Endothelial cell (in vitro differentiated cells): ENCODE data around the gene ARHGEF28. TPM values are rescaled to one million over a fixed set of nuclear protein-coding genes. Genes with fewer than 3 reads are reported as not detected.

ENCODE experiments used
- DNase-seq: peaks from one replicate; pipeline ENCODE4 v3.0.0; 2021; ENCODE audit warnings: low spot score
- H3K27ac Mint-ChIP-seq: one replicate; pipeline ENCODE4 v1.8.0; 2021; ENCODE audit warnings: mixed read lengths, inconsistent platforms; ENCODE audit not compliant: unreplicated experiment
- H3K27me3 Mint-ChIP-seq: one replicate; pipeline ENCODE4 v1.8.0; 2021; ENCODE audit warnings: mild to moderate bottlenecking, moderate library complexity, mixed read lengths, inconsistent platforms; ENCODE audit not compliant: unreplicated experiment
- H3K36me3 Mint-ChIP-seq: one replicate; pipeline ENCODE4 v1.8.0; 2021; ENCODE audit warnings: mild to moderate bottlenecking, low read depth, mixed read lengths, inconsistent platforms; ENCODE audit not compliant: unreplicated experiment
- H3K4me1 Mint-ChIP-seq: one replicate; pipeline ENCODE4 v1.8.0; 2021; ENCODE audit warnings: mild to moderate bottlenecking, mixed read lengths, inconsistent platforms; ENCODE audit not compliant: unreplicated experiment
- H3K4me3 Mint-ChIP-seq: one replicate; pipeline ENCODE4 v1.8.0; 2021; ENCODE audit warnings: mild to moderate bottlenecking, mixed read lengths, inconsistent platforms; ENCODE audit not compliant: unreplicated experiment
- H3K9me3 Mint-ChIP-seq: one replicate; pipeline ENCODE4 v1.8.0; 2021; ENCODE audit warnings: mixed read lengths, inconsistent platforms; ENCODE audit not compliant: unreplicated experiment
- CTCF ChIP-seq: fragments of 200-600 bp; sonication (generic); IDR thresholded peaks from one replicate; pipeline ENCODE4 v1.5.0; 2021; ENCODE audit warnings: antibody characterized with exemption; ENCODE audit not compliant: unreplicated experiment
- total RNA-seq: library from RNA; stranded (reverse); fragmentation: NEBNext Ultra II Directional; extraction: Animal tissue kit (Norgen Biotek cat#: 25700); gene quantifications from one replicate; pipeline ENCODE4 v1.2.1, GENCODE V29; 2021; ENCODE audit not compliant: unreplicated experiment

ARHGEF28 gene
- total RNA-seq, 1 donor from 2014 or later = 1.5 TPM

DNA sequence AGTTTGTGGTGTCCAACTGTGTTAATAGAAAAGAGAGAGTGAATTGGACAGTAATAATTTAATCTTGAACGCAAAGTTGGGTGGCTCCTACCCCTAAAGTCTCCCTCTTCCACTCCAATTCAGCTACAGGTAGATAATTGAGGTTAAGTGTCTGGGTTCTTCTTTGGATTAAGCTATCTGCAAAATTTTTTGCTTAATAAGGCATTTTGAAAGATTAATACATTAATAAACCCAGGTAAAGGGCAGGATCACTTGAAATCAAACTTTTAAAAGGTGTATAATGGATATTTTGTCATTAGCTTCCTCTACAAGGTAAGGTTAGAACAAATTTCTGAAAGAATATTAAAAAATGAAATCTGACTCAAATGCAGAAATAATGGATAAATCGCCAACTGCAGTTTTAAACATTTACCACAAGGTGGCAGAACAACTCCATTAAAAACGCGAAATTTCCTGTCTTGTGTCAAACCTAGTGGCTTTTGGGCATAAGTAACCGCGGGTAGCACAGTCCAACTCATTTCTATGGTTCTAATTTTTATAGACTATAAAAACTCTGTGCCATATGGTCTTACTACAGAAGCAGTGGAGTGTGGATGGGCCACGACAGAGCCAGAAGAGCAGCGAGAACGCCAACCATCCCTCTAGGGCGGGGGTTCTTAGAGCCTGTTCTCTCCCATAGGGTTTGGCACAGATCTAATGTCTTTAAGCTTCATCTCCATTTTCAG, 276.5 kb downstream of the ARHGEF28 start:
- H3K27me3 Mint-ChIP-seq = no peaks in the 10 kb centered on the region
- H3K27ac Mint-ChIP-seq = no peak overlapping the region
- no peak overlapping the region for H3K4me3 Mint-ChIP-seq
- no peaks in the 10 kb centered on the region for H3K4me1 Mint-ChIP-seq
- peak; percentile 99 for TF ChIP-seq CTCF
- H3K36me3 Mint-ChIP-seq = no peaks in the 10 kb centered on the region
- peak; percentile 29 for DNase-seq
- no peaks in the 10 kb centered on the region for H3K9me3 Mint-ChIP-seq

DNA sequence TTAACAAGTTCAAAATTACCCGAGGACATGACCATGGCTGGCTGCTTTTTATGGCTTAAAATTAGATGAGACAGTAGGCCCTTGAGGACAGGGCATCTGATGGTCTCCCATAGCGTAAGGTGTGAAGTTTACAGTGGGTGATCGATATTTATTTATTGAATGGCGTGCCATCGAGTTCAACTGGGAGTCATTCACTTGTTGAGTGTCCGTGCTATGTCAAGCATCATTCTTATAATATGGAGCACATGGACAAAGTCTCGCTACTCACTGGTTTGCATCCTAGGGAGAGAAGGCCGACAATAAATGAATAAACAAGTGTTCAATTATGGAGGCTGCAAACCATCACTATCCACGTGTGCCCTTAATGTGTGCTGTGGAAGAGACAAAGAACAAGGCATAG, 277.2 kb downstream of the ARHGEF28 start:
- Mint-ChIP-seq H3K36me3 (no peaks in the 10 kb centered on the region), H3K4me3 (no peak overlapping the region), H3K27ac (no peak overlapping the region), H3K9me3 (no peaks in the 10 kb centered on the region), H3K27me3 (no peaks in the 10 kb centered on the region), H3K4me1 (no peaks in the 10 kb centered on the region)
- no peak for TF ChIP-seq CTCF
- no peak for DNase-seq

GRCh38 chr5:73906277-73906676, 280.3 kb downstream of the ARHGEF28 start:
- Mint-ChIP-seq H3K4me3 (no peak overlapping the region), H3K4me1 (no peaks in the 10 kb centered on the region), H3K27ac (no peak overlapping the region), H3K27me3 (no peaks in the 10 kb centered on the region), H3K36me3 (no peaks in the 10 kb centered on the region), H3K9me3 (no peaks in the 10 kb centered on the region)
- DNase-seq = no peak
- no peak for TF ChIP-seq CTCF

DNA sequence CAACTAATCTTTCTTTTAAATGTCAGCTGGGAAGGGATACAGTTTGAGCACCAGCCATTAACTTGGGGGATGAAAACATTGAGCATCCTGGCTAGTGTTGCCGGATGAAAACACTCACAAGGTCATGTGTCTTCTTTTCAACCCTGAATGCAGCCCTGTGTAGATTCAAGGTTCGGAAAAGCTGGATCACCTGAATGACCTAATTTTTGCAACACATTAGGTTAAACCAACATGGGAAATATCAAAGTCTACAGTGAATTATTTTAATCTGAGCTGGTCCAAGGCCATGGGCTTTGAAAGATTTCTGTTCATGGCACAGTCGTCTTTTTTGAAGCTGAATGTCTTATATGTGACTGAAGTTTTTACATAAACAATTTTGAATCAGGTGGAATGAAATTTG, 281.2 kb downstream of the ARHGEF28 start:
- H3K27me3 Mint-ChIP-seq = no peaks in the 10 kb centered on the region

More for the DNA sequence above, 281.2 kb downstream of the ARHGEF28 start:
- Mint-ChIP-seq H3K36me3 (no peaks in the 10 kb centered on the region), H3K9me3 (no peaks in the 10 kb centered on the region), H3K27ac (no peak overlapping the region), H3K4me1 (no peaks in the 10 kb centered on the region), H3K4me3 (no peak overlapping the region)
- no peak for TF ChIP-seq CTCF
- DNase-seq = no peak
